ENCODE measurements around the gene EML4. TPM values are rescaled to one million over a fixed set of nuclear protein-coding genes. Genes with fewer than 3 reads are reported as not detected.

The EML4 gene
- total RNA-seq, 1 experiment from 2014 or later = 38.3 TPM

GRCh38 chr2:42186366-42186765, 17.2 kb downstream of the EML4 start:
- Histone ChIP-seq H3K9ac (ENCODE audit: low read length) (no peak overlapping the region), H3K4me2 (ENCODE audit: low read length) (no peak overlapping the region), H2AFZ (ENCODE audit: low read length) (no peak overlapping the region), H4K20me1 (ENCODE audit: low read length) (peaks cover 3% of the 10 kb centered on the region; the same call in 1 of the 2 replicates), H3K4me3 (ENCODE audit: low read length) (no peak overlapping the region), H3K9me2 (replicated peaks; ENCODE audit: low read length) (no peaks in the 10 kb centered on the region), H3K27ac (ENCODE audit: low read length) (no peak overlapping the region), H3K79me2 (ENCODE audit: low read length) (peaks cover 58% of the 10 kb centered on the region), H3K9me3 (ENCODE audit: low read length) (no peaks in the 10 kb centered on the region), H3F3A (ENCODE audit: low read length, unreplicated experiment) (no peaks in the 10 kb centered on the region), H3K4me1 (ENCODE audit: insufficient read depth, low read length) (no peaks in the 10 kb centered on the region), H3K27me3 (ENCODE audit: low read length) (no peaks in the 10 kb centered on the region), H3K36me3 (ENCODE audit: low read depth, low read length) (no peaks in the 10 kb centered on the region)
- POLR2A ChIA-PET (ENCODE audit: unreplicated experiment) = no interaction called here
- no peak for TF ChIP-seq EZH2phosphoT487 (IDR thresholded peaks at IDR 0.05; ENCODE audit: borderline replicate concordance, low read length)
- TF ChIP-seq EZH2 (IDR thresholded peaks at IDR 0.05; ENCODE audit: low read length, unreplicated experiment) = no peak
- TF ChIP-seq CTCF (conservative IDR thresholded peaks at IDR 0.05; ENCODE audit: low read depth, low read length) = no peak
- DNase-seq = no peak
- BruUV-seq (replicated peaks) = no TSS peak
- CTCF ChIA-PET = interaction anchor here (0.6 kb wide), 1 partner anchor 54 kb away, joined by 3 read pairs; no protein-coding TSS in a partner anchor
- intact Hi-C loops (cut with micrococcal nuclease) = no loop called here
- ATAC-seq = no peak

GRCh38 chr2:42186945-42187632, 17.9 kb downstream of the EML4 start:
- TF ChIP-seq EZH2 (IDR thresholded peaks at IDR 0.05; ENCODE audit: low read length, unreplicated experiment) (no peak), CTCF (conservative IDR thresholded peaks at IDR 0.05; ENCODE audit: low read depth, low read length) (no peak), EZH2phosphoT487 (IDR thresholded peaks at IDR 0.05; ENCODE audit: borderline replicate concordance, low read length) (no peak)
- no peak overlapping the region for H2AFZ ChIP-seq (ENCODE audit: low read length)
- no peaks in the 10 kb centered on the region for H3K4me1 ChIP-seq (ENCODE audit: insufficient read depth, low read length)
- no peaks in the 10 kb centered on the region for H3F3A ChIP-seq (ENCODE audit: low read length, unreplicated experiment)
- no peak for DNase-seq
- H3K27me3 ChIP-seq (ENCODE audit: low read length) = no peaks in the 10 kb centered on the region
- H3K9ac ChIP-seq (ENCODE audit: low read length) = no peak overlapping the region
- H3K27ac ChIP-seq (ENCODE audit: low read length) = no peak overlapping the region
- no peak for ATAC-seq
- no peak overlapping the region for H3K4me3 ChIP-seq (ENCODE audit: low read length)
- peaks cover 58% of the 10 kb centered on the region for H3K79me2 ChIP-seq (ENCODE audit: low read length)
- no peaks in the 10 kb centered on the region for H3K36me3 ChIP-seq (ENCODE audit: low read depth, low read length)
- H3K9me2 ChIP-seq (replicated peaks; ENCODE audit: low read length) = no peaks in the 10 kb centered on the region
- ChIA-PET CTCF (interaction anchor here (0.6 kb wide), 1 partner anchor 54 kb away, joined by 3 read pairs; no protein-coding TSS in a partner anchor), POLR2A (ENCODE audit: unreplicated experiment) (no interaction called here)
- no peaks in the 10 kb centered on the region for H3K9me3 ChIP-seq (ENCODE audit: low read length)
- BruUV-seq (replicated peaks) = no TSS peak
- peaks cover 3% of the 10 kb centered on the region; the same call in 1 of the 2 replicates for H4K20me1 ChIP-seq (ENCODE audit: low read length)
- no peak overlapping the region for H3K4me2 ChIP-seq (ENCODE audit: low read length)
- intact Hi-C loops (cut with micrococcal nuclease) = no loop called here

- Histone ChIP-seq H3K4me2 (ENCODE audit: low read length) (no peak overlapping the region), H4K20me1 (ENCODE audit: low read length) (peaks cover 4% of the 10 kb centered on the region; the same call in 1 of the 2 replicates), H3K4me3 (ENCODE audit: low read length) (no peak overlapping the region), H3K9me3 (ENCODE audit: low read length) (no peaks in the 10 kb centered on the region), H3K36me3 (ENCODE audit: low read depth, low read length) (no peaks in the 10 kb centered on the region), H3K4me1 (ENCODE audit: insufficient read depth, low read length) (peaks cover 4% of the 10 kb centered on the region), H3F3A (ENCODE audit: low read length, unreplicated experiment) (no peaks in the 10 kb centered on the region), H3K9ac (ENCODE audit: low read length) (no peak overlapping the region), H2AFZ (ENCODE audit: low read length) (no peak overlapping the region), H3K27ac (ENCODE audit: low read length) (no peak overlapping the region), H3K79me2 (ENCODE audit: low read length) (peaks cover 64% of the 10 kb centered on the region), H3K9me2 (replicated peaks; ENCODE audit: low read length) (no peaks in the 10 kb centered on the region), H3K27me3 (ENCODE audit: low read length) (no peaks in the 10 kb centered on the region)
- ATAC-seq (no peak), DNase-seq (no peak)
- no peak for TF ChIP-seq CTCF (conservative IDR thresholded peaks at IDR 0.05; ENCODE audit: low read depth, low read length)
- TF ChIP-seq EZH2 (IDR thresholded peaks at IDR 0.05; ENCODE audit: low read length, unreplicated experiment) = no peak
- no peak for TF ChIP-seq EZH2phosphoT487 (IDR thresholded peaks at IDR 0.05; ENCODE audit: borderline replicate concordance, low read length)
- intact Hi-C loops (cut with micrococcal nuclease) = no loop called here
- BruUV-seq (replicated peaks) = no TSS peak
- ChIA-PET CTCF (no interaction called here), POLR2A (ENCODE audit: unreplicated experiment) (no interaction called here)
Observed at GRCh38 chr2:42187886-42188285, 18.7 kb downstream of the EML4 start.
